PC-3 (cell line): Measurements from ENCODE around the gene WWC1.

Experiments
- EZH2 ChIP-seq: fragments of 300-600 bp; sonication (generic); IDR thresholded peaks from one replicate; pipeline ENCODE4 v1.6.1; 2017; ENCODE audit warnings: antibody characterized with exemption, mild to moderate bottlenecking, low read length; ENCODE audit not compliant: unreplicated experiment
- EZH2phosphoT487 ChIP-seq: fragments of 300-600 bp; sonication (generic); IDR thresholded peaks from 2 replicates; pipeline ENCODE4 v1.6.1; 2018; ENCODE audit warnings: mild to moderate bottlenecking, antibody characterized with exemption, low read length, borderline replicate concordance
- TF ChIP-seq, protein P1 (sequence below): fragments of 300-600 bp; sonication (generic); conservative IDR thresholded peaks from 2 replicates; pipeline ENCODE4 v1.5.1; 2017; ENCODE audit warnings: antibody characterized with exemption, low read depth, mild to moderate bottlenecking, low read length

DNA sequence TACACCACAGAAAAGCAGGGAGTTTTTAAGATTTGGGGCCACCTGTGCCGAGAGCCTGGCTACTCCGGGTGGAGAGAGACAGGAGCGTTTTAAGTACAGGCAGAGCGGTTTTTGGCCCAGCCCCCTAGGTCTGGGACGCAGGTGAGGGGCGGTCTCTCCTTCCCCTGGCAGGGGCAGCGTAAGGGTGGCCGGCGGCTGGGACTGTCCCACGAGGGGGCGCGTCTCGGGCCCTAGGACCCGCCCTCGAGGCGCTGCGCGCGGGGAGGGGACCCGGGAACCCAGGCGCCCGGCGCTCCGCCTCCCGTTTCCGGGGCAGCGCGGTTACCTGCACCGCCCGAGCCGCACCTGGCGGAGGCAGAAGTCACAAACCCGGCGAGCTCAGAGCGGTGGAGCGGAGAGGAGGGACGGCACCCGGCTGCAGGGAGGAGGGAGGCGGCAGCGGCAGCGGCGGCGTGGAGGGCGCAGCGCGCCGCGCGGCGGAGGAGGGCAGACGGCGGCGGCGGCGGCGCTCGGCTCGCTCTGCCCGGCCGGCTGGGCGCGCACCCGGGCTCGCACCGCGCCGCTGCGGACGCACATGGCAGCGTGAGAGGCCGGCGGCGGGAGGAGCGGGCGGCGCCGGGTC lies at the start of gene WWC1:
- TF ChIP-seq EZH2phosphoT487 = no peak
- TF ChIP-seq, protein P1, sequence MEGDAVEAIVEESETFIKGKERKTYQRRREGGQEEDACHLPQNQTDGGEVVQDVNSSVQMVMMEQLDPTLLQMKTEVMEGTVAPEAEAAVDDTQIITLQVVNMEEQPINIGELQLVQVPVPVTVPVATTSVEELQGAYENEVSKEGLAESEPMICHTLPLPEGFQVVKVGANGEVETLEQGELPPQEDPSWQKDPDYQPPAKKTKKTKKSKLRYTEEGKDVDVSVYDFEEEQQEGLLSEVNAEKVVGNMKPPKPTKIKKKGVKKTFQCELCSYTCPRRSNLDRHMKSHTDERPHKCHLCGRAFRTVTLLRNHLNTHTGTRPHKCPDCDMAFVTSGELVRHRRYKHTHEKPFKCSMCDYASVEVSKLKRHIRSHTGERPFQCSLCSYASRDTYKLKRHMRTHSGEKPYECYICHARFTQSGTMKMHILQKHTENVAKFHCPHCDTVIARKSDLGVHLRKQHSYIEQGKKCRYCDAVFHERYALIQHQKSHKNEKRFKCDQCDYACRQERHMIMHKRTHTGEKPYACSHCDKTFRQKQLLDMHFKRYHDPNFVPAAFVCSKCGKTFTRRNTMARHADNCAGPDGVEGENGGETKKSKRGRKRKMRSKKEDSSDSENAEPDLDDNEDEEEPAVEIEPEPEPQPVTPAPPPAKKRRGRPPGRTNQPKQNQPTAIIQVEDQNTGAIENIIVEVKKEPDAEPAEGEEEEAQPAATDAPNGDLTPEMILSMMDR = 0 out of 2 replicates have a peak, but pooled peaks have one; percentile 25
- no peak for TF ChIP-seq EZH2
